Measurements from ENCODE around the gene LEMD2. TPM values are rescaled to one million over a fixed set of nuclear protein-coding genes. Genes with fewer than 3 reads are reported as not detected.

The LEMD2 gene
- polyA plus RNA-seq, 2 donors = 39.8 to 43.2 TPM

DNA sequence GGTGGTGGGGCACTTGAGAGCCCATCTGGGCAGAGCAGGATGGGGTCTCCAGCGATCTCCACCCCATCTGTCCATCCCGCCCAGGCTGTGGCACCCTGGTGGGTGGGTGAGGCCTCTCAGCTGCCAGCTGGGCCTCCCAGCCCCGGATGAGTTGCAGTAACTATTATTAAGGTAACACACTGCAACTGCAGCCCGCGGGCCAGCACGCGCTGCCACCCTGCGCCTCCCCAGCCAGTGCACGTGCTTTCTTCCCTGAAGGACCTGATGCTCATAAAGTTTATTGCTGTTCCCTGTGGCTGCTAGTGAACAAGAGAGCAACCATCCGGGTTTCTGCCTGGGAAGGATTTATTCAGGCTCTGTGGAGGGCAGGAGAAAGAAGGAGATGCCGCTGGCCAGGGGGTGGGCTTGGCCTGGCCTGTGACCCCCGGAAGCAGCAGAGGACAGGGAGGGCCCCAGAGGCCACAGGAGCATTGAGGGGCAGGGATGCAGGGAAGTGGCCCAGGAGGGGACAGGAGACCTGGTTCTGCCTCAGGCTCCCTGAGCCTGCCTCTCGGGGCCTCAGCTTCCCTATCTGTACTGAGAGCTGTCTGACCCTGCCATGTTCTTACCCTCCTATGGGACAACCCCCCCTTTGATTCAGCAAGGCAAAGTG is 43.9 kb downstream of the LEMD2 start:
- WGBS, 2 donors = 62 to 66% methylated on average over 13 of the region's 13 CpGs
- Histone ChIP-seq H3K4me1 (ENCODE audit: control insufficient read depth in 2 of 2, insufficient read depth in 2 of 2, low read length in 1 of 2) (peaks cover 0 to 8% of the 10 kb centered on the region in 2 donors), H3K4me3 (ENCODE audit: low read depth in 1 of 2, low read length in 2 of 2) (no peak overlapping the region), H3K27me3 (ENCODE audit: control insufficient read depth in 1 of 2, insufficient read depth in 2 of 2, low read length in 2 of 2) (no peaks in the 10 kb centered on the region), H3K36me3 (ENCODE audit: control insufficient read depth in 2 of 2, insufficient read depth in 2 of 2, low read length in 1 of 2) (no peaks in the 10 kb centered on the region), H3K9me3 (ENCODE audit: control insufficient read depth in 2 of 2, insufficient read depth in 1 of 2, low read depth in 1 of 2, low read length in 1 of 2) (no peaks in the 10 kb centered on the region), H3K27ac (ENCODE audit: low read depth in 2 of 2, low read length in 1 of 2) (peak overlapping the region; percentile 43 to 62)

DNA sequence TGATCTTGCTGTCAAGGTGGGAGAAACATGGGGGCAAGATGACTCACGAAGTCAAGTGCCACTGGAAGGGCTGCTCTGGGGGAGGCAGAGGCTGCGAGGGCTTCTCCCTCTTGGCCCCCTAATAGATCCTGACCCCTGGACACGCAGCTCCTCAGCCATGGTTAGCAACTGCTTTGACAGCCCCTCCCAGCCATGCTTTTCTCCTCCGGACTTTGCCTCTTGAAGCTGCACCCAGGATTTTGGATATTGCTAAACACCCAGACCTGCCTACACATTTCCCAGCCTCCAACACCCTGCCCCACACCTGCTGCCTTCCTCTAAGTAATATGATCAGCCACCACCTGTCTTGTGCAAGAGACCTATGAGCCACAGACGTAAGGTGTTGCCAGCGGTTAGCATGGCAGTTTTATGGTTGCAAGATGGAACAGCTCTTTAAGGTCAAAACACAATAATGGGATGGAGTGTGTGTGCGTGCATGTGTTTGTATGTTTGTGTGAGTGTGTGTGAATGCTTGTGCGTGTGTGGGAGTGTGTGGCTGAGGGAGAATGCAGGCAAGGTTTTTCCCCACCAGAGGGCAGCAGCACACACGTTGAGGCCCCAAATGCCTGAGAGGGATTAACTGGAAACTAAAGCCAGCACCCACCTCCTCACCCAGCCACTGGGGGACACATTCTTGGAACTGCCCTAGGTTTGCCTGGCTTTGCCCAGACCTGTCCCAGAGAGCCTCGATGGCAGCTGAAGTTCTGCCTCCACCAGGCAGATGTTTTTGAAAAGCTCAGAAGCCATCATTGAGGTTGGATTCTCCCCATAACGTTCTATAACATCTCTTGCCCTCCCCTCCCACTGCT is 44.7 kb downstream of the LEMD2 start:
- 20 to 27% methylated on average over 11 of the region's 11 CpGs for WGBS, 2 donors
- no peaks in the 10 kb centered on the region for H3K27me3 ChIP-seq (ENCODE audit: control insufficient read depth in 1 of 2, insufficient read depth in 2 of 2, low read length in 2 of 2)
- H3K36me3 ChIP-seq (ENCODE audit: control insufficient read depth in 2 of 2, insufficient read depth in 2 of 2, low read length in 1 of 2) = no peaks in the 10 kb centered on the region
- H3K4me1 ChIP-seq (ENCODE audit: control insufficient read depth in 2 of 2, insufficient read depth in 2 of 2, low read length in 1 of 2) = peaks cover 0 to 8% of the 10 kb centered on the region in 2 donors
- H3K27ac ChIP-seq (ENCODE audit: low read depth in 2 of 2, low read length in 1 of 2) = peak overlapping the region; percentile 21 to 40
- no peak overlapping the region for H3K4me3 ChIP-seq (ENCODE audit: low read depth in 1 of 2, low read length in 2 of 2)
- H3K9me3 ChIP-seq (ENCODE audit: control insufficient read depth in 2 of 2, insufficient read depth in 1 of 2, low read depth in 1 of 2, low read length in 1 of 2) = no peaks in the 10 kb centered on the region

DNA sequence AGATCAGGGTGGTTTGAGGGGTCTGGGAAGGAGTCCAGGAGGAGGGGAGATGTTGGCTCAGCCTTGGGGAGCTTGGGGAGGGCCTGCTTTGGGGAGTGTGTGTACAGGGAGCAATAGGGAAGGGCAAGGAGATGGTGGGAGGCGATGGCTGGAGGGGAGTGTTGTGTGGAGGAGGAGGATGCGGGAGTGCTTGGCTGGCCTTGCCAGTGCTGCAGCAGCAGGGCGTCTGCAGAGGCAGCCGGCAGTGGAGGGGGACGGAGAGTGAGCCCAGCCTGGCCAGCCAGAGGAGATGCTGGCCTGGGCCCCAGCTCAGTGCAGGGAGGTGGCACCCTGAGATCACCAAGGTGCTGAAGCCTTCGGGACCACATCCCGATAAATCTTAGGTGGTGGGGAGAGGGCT is 46.1 kb downstream of the LEMD2 start:
- peak overlapping the region in 1 of 2 donors; percentile 43 for H3K27ac ChIP-seq (ENCODE audit: low read depth in 2 of 2, low read length in 1 of 2)
- H3K9me3 ChIP-seq (ENCODE audit: control insufficient read depth in 2 of 2, insufficient read depth in 1 of 2, low read depth in 1 of 2, low read length in 1 of 2) = no peaks in the 10 kb centered on the region
- no peaks in the 10 kb centered on the region for H3K36me3 ChIP-seq (ENCODE audit: control insufficient read depth in 2 of 2, insufficient read depth in 2 of 2, low read length in 1 of 2)
- H3K27me3 ChIP-seq (ENCODE audit: control insufficient read depth in 1 of 2, insufficient read depth in 2 of 2, low read length in 2 of 2) = no peaks in the 10 kb centered on the region
- WGBS, 2 donors = 71% methylated on average over 7 of the region's 7 CpGs
- H3K4me1 ChIP-seq (ENCODE audit: control insufficient read depth in 2 of 2, insufficient read depth in 2 of 2, low read length in 1 of 2) = peaks cover 0 to 8% of the 10 kb centered on the region in 2 donors
- H3K4me3 ChIP-seq (ENCODE audit: low read depth in 1 of 2, low read length in 2 of 2) = no peak overlapping the region

DNA sequence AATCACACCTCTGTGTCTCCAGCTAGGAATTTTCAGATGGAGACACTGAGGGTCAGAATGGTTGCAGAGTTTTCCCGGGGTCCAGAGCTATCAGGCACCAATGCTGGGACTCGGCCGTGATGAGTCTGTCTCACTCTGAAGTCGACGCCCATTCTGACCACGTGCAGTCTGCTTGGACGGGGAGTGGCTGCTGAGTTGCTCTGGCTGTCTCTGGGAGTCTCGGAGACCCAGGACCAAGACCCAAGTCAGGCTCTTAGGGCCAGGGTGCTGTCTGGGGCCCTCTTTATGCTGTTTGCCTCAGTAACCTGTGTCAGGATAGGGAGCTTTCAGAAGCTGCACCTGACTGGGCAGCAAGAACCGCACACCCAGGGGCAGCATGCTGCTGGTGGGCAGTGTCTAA is 46.8 kb downstream of the LEMD2 start:
- Histone ChIP-seq H3K27me3 (ENCODE audit: control insufficient read depth in 1 of 2, insufficient read depth in 2 of 2, low read length in 2 of 2) (no peaks in the 10 kb centered on the region), H3K4me1 (ENCODE audit: control insufficient read depth in 2 of 2, insufficient read depth in 2 of 2, low read length in 1 of 2) (peaks cover 0 to 8% of the 10 kb centered on the region in 2 donors), H3K9me3 (ENCODE audit: control insufficient read depth in 2 of 2, insufficient read depth in 1 of 2, low read depth in 1 of 2, low read length in 1 of 2) (no peaks in the 10 kb centered on the region), H3K27ac (ENCODE audit: low read depth in 2 of 2, low read length in 1 of 2) (no peak overlapping the region), H3K36me3 (ENCODE audit: control insufficient read depth in 2 of 2, insufficient read depth in 2 of 2, low read length in 1 of 2) (no peaks in the 10 kb centered on the region), H3K4me3 (ENCODE audit: low read depth in 1 of 2, low read length in 2 of 2) (no peak overlapping the region)
- 53 to 68% methylated on average over 9 of the region's 9 CpGs for WGBS, 2 donors

DNA sequence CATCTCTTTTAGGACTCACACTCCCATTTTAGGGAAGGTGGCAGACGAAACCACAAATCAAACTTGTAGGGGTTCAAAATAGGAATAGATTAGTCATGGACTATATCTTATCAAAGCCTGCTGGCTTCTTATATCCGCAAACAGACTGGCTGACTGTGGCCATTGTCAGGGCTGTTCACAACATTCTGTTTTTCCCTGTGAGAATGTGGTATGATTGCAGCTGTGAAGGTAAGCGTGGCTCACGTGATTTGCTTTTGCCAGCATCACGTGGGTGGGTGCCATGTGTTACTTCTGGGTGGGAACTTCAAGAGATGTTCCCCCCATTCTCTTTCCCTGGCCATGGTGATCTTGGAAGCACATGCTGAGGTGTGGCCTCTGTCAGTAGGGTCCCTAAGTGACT is 48.1 kb downstream of the LEMD2 start:
- H3K9me3 ChIP-seq (ENCODE audit: control insufficient read depth in 2 of 2, insufficient read depth in 1 of 2, low read depth in 1 of 2, low read length in 1 of 2) = no peaks in the 10 kb centered on the region
- no peaks in the 10 kb centered on the region for H3K27me3 ChIP-seq (ENCODE audit: control insufficient read depth in 1 of 2, insufficient read depth in 2 of 2, low read length in 2 of 2)
- 55 to 79% methylated on average over 5 of the region's 5 CpGs for WGBS, 2 donors
- peaks cover 0 to 8% of the 10 kb centered on the region in 2 donors for H3K4me1 ChIP-seq (ENCODE audit: control insufficient read depth in 2 of 2, insufficient read depth in 2 of 2, low read length in 1 of 2)
- H3K27ac ChIP-seq (ENCODE audit: low read depth in 2 of 2, low read length in 1 of 2) = no peak overlapping the region
- H3K36me3 ChIP-seq (ENCODE audit: control insufficient read depth in 2 of 2, insufficient read depth in 2 of 2, low read length in 1 of 2) = no peaks in the 10 kb centered on the region
- H3K4me3 ChIP-seq (ENCODE audit: low read depth in 1 of 2, low read length in 2 of 2) = no peak overlapping the region

DNA sequence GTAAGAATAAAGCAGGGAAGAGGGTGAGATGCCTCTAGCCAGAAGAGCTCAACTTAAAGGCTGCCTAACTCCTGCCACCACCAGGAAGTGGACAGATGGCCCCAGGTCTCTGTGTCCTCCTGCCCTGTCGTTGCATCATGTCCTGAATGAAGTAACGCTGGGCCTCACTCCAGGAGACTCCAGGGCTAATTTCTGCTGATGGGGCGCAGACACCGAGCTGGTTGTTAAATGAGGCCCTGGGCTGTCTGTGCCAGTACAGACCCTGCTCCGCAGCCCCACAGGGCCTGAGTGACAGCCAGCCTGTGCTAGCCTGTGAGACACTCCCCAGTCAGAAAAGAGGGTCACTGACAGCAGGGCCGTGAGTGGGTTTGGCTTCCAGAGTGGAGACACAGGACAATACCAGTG is 48.7 kb downstream of the LEMD2 start:
- no peak overlapping the region for H3K27ac ChIP-seq (ENCODE audit: low read depth in 2 of 2, low read length in 1 of 2)
- H3K9me3 ChIP-seq (ENCODE audit: control insufficient read depth in 2 of 2, insufficient read depth in 1 of 2, low read depth in 1 of 2, low read length in 1 of 2) = no peaks in the 10 kb centered on the region
- H3K4me1 ChIP-seq (ENCODE audit: control insufficient read depth in 2 of 2, insufficient read depth in 2 of 2, low read length in 1 of 2) = peaks cover 0 to 8% of the 10 kb centered on the region in 2 donors
- no peaks in the 10 kb centered on the region for H3K27me3 ChIP-seq (ENCODE audit: control insufficient read depth in 1 of 2, insufficient read depth in 2 of 2, low read length in 2 of 2)
- no peak overlapping the region for H3K4me3 ChIP-seq (ENCODE audit: low read depth in 1 of 2, low read length in 2 of 2)
- no peaks in the 10 kb centered on the region for H3K36me3 ChIP-seq (ENCODE audit: control insufficient read depth in 2 of 2, insufficient read depth in 2 of 2, low read length in 1 of 2)
- 54 to 78% methylated on average over 6 of the region's 6 CpGs for WGBS, 2 donors

DNA sequence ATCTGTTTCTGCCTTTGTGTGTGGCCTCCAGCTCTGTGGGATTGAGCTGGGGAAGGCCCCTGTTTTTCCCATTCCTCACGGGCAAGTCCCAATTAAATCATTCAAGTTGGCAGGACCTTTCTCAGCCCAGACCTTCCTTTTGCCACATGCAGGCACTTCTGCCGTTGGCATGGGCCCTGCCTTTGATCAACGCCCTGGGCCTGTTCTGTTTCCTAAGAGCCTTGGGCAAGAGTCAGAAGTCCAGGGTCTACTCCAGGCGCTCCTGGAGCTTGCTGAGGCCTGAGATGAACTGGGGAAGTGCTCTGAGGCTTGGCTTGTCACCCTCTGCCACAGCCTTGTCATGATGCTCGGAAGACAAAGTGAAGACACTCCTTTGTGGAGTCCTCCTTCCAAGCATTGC is 49.4 kb downstream of the LEMD2 start:
- Histone ChIP-seq H3K36me3 (ENCODE audit: control insufficient read depth in 2 of 2, insufficient read depth in 2 of 2, low read length in 1 of 2) (no peaks in the 10 kb centered on the region), H3K4me1 (ENCODE audit: control insufficient read depth in 2 of 2, insufficient read depth in 2 of 2, low read length in 1 of 2) (peaks cover 0 to 3% of the 10 kb centered on the region in 2 donors), H3K9me3 (ENCODE audit: control insufficient read depth in 2 of 2, insufficient read depth in 1 of 2, low read depth in 1 of 2, low read length in 1 of 2) (no peaks in the 10 kb centered on the region), H3K4me3 (ENCODE audit: low read depth in 1 of 2, low read length in 2 of 2) (no peak overlapping the region), H3K27me3 (ENCODE audit: control insufficient read depth in 1 of 2, insufficient read depth in 2 of 2, low read length in 2 of 2) (no peaks in the 10 kb centered on the region), H3K27ac (ENCODE audit: low read depth in 2 of 2, low read length in 1 of 2) (no peak overlapping the region)
- 54 to 63% methylated on average over 5 of the region's 5 CpGs for whole genome bisulfite sequencing, 2 donors

DNA sequence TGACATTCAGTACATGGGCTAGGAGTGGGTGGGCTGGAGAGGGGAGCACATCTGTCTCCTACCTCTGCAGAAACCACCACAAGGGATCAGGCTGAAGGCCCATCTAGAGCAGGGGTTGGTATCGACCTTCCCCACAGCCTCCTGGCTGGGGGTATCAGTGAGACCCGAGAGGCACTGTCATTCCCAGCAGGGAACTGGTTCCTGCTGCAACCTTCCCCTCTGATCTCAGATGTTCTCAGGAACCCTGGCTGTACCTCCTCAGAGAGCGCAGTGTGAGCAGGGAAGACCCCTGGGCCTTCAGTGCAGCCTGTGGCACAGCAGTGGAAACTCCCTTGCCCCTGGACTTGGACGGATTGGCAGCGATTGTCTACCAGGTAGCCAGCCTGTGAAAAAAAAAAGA is 50.1 kb downstream of the LEMD2 start:
- Histone ChIP-seq H3K27ac (ENCODE audit: low read depth in 2 of 2, low read length in 1 of 2) (no peak overlapping the region), H3K36me3 (ENCODE audit: control insufficient read depth in 2 of 2, insufficient read depth in 2 of 2, low read length in 1 of 2) (no peaks in the 10 kb centered on the region), H3K9me3 (ENCODE audit: control insufficient read depth in 2 of 2, insufficient read depth in 1 of 2, low read depth in 1 of 2, low read length in 1 of 2) (no peaks in the 10 kb centered on the region), H3K27me3 (ENCODE audit: control insufficient read depth in 1 of 2, insufficient read depth in 2 of 2, low read length in 2 of 2) (no peaks in the 10 kb centered on the region), H3K4me1 (ENCODE audit: control insufficient read depth in 2 of 2, insufficient read depth in 2 of 2, low read length in 1 of 2) (no peaks in the 10 kb centered on the region), H3K4me3 (ENCODE audit: low read depth in 1 of 2, low read length in 2 of 2) (no peak overlapping the region)
- WGBS, 2 donors = 87 to 91% methylated on average over 5 of the region's 5 CpGs

DNA sequence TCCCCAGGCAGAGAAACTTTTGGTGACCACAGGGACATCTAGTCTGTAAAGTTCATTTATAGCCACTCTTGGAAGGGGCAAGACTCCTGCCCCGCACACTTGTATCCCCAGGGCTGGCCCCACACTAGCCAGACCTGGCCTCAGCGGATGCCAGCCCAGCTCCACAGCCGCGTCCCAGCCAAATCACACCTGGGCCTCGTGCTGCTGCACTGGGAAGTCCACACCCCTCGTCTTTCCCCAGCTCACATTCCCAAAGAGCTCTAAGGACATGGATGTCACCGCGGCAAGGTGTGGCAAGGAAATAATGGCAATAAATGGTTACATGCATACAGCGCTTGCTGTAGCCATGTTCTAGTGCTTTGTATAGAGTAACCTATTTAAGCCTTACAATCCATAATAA is 50.8 kb downstream of the LEMD2 start:
- Histone ChIP-seq H3K4me3 (ENCODE audit: low read depth in 1 of 2, low read length in 2 of 2) (no peak overlapping the region), H3K4me1 (ENCODE audit: control insufficient read depth in 2 of 2, insufficient read depth in 2 of 2, low read length in 1 of 2) (no peaks in the 10 kb centered on the region), H3K9me3 (ENCODE audit: control insufficient read depth in 2 of 2, insufficient read depth in 1 of 2, low read depth in 1 of 2, low read length in 1 of 2) (no peaks in the 10 kb centered on the region), H3K36me3 (ENCODE audit: control insufficient read depth in 2 of 2, insufficient read depth in 2 of 2, low read length in 1 of 2) (no peaks in the 10 kb centered on the region), H3K27ac (ENCODE audit: low read depth in 2 of 2, low read length in 1 of 2) (no peak overlapping the region), H3K27me3 (ENCODE audit: control insufficient read depth in 1 of 2, insufficient read depth in 2 of 2, low read length in 2 of 2) (no peaks in the 10 kb centered on the region)
- WGBS, 2 donors = 82 to 89% methylated on average over 9 of the region's 9 CpGs

Data from esophagus (tissue), 2 donors.